NB4 (cell line): ENCODE measurements around the gene LEKR1.
A peak's percentile ranks its signal among the peaks of the same experiment; 100 is the strongest.

Source experiments
- DNase-seq: peaks from one replicate; pipeline ENCODE4 v3.0.0; 2010; ENCODE audit warnings: low read depth
- H3K4me3 ChIP-seq: one replicate; pipeline ENCODE4 v1.5.1; 2011; ENCODE audit warnings: mild to moderate bottlenecking, low read depth, low read length, moderate library complexity
- MYC ChIP-seq: IDR thresholded peaks from 2 replicates; pipeline ENCODE4 v1.6.1; 2011; ENCODE audit warnings: low read depth, low read length
- POLR2A ChIP-seq: IDR thresholded peaks from 2 replicates; pipeline ENCODE4 v1.6.1; 2011; ENCODE audit warnings: mild to moderate bottlenecking; ENCODE audit not compliant: insufficient read length; ENCODE audit errors: extremely low read depth
- TF ChIP-seq, protein P1 (sequence below): IDR thresholded peaks from one replicate; pipeline ENCODE4 v1.5.1; 2012; ENCODE audit warnings: low read depth, low read length
- TF ChIP-seq, protein P2 (sequence below): IDR thresholded peaks from 2 replicates; pipeline ENCODE4 v1.6.1; 2011; ENCODE audit warnings: low read depth, low read length

LEKR1 gene

DNA sequence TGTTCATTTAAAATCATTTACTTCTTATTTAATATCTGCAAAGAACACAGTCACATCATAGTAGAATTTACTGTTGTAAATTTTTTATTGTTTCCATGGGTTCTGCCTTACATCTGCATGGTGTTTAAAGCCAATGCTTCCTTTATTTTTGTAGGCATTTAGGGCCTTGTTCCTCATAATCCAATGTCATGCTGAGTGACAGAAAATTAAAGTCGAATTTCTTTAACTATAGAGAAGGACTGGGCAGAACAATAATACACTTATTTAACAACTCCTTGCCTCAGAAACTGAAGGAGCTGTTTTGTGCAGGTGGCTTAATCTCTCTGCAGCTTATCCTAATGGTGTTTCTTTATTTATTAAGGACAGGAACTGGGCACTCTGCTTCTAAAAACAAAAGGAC lies 149.6 kb downstream of the LEKR1 start:
- DNase-seq, result no peak
- H3K4me3 ChIP-seq, result no peak overlapping the region
- TF ChIP-seq, protein P1, sequence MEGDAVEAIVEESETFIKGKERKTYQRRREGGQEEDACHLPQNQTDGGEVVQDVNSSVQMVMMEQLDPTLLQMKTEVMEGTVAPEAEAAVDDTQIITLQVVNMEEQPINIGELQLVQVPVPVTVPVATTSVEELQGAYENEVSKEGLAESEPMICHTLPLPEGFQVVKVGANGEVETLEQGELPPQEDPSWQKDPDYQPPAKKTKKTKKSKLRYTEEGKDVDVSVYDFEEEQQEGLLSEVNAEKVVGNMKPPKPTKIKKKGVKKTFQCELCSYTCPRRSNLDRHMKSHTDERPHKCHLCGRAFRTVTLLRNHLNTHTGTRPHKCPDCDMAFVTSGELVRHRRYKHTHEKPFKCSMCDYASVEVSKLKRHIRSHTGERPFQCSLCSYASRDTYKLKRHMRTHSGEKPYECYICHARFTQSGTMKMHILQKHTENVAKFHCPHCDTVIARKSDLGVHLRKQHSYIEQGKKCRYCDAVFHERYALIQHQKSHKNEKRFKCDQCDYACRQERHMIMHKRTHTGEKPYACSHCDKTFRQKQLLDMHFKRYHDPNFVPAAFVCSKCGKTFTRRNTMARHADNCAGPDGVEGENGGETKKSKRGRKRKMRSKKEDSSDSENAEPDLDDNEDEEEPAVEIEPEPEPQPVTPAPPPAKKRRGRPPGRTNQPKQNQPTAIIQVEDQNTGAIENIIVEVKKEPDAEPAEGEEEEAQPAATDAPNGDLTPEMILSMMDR, result no peak
- TF ChIP-seq MYC, result no peak
- TF ChIP-seq, protein P2, sequence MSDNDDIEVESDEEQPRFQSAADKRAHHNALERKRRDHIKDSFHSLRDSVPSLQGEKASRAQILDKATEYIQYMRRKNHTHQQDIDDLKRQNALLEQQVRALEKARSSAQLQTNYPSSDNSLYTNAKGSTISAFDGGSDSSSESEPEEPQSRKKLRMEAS, result no peak
- TF ChIP-seq POLR2A, result no peak

DNA sequence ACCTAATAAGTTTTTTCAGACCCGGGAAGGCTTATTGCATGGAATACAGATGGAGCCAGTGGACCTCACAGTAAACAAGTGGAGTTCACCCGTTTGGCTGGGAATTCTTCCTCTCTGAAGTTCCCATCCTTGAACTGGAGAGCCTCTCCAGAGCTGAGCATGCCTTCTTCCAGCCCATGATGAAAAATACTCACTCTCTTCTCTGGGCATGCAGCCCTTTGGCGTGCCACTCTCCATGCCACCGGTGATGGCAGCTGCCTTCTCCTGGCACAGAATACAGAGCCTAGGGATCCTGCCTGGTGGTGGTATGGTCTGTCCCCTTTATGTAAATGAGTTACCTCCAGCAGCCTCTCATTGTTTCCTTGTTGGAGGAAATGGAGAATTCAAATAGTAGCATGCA lies 150.8 kb downstream of the LEKR1 start:
- no peak for DNase-seq
- no peak overlapping the region for H3K4me3 ChIP-seq
- TF ChIP-seq POLR2A, result no peak
- no peak for TF ChIP-seq MYC
- TF ChIP-seq, protein P2, result no peak
- TF ChIP-seq, protein P1, result no peak

DNA sequence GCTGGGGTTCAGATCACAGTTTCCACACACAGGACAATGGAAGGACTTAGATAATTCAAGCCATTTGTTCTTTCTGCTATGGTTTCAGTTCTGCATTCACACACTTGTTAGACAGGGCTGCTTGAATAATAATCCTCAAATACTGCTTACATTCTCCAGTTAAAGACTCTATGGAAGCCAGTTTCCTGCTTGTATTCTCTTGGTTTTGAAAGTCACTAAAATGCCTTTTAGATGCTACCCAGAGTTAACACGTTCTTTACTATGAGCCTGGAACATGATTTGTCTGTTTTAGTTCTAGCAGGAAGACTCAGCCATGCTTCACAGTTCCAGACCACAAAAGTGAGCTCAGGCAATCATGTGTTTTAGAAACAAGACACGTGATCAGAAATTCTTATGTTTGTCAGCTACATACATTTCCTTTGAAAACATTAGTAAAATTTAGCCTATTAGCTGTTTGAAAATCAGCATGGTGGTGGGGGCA lies 152.4 kb downstream of the LEKR1 start:
- peak; percentile 4 for DNase-seq
- no peak overlapping the region for H3K4me3 ChIP-seq
- TF ChIP-seq, protein P1, result no peak
- TF ChIP-seq POLR2A (no peak), MYC (no peak)
- TF ChIP-seq, protein P2, result no peak

DNA sequence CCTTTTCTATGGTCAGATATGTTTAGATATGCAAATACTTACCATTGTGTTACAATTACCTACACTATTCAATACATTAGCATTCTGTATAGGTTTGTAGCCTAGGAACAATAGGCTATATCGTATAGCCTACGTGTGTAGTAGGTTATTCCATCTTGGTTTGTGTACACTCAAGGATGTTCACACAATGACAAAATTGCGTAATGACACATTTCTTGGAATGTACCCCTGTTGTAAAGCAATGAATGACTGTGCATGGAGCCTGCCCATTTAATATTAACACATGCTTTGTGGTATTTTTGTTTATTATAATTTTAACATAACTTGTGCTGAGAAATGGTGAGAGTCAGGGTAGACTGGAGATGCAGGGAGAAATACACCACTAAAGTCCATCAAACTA lies 154.9 kb downstream of the LEKR1 start:
- TF ChIP-seq POLR2A (no peak), MYC (no peak)
- TF ChIP-seq, protein P2, result no peak
- TF ChIP-seq, protein P1, result no peak
- no peak for DNase-seq

DNA sequence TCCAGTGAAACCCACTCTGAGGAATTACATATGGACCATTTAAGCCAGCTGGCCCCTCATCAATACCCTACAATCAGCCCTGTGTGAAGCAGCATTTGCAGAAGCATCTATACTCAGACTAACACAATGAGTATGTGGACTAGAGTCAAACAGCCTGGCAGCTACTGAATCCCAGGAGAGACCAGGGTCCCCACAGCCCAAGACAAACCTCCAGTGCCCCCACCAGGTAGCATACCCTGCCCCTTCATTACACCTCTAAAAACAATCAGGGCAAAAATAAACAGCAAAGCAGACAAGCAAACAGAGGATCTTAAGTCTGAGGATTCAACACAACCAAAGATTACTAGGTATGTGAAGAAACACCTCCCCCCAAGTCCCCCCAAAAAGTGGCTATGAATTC lies 157.4 kb downstream of the LEKR1 start:
- peak; percentile 16 for DNase-seq
- no peak overlapping the region for H3K4me3 ChIP-seq
- TF ChIP-seq, protein P1, result no peak
- TF ChIP-seq POLR2A (no peak), MYC (no peak)
- TF ChIP-seq, protein P2, result no peak

More for the DNA sequence above, 154.9 kb downstream of the LEKR1 start:
- H3K4me3 ChIP-seq, result no peak overlapping the region
